Activated CD8-positive, alpha-beta memory T cell treated with anti-CD3 and anti-CD28 coated beads, Interleukin-2, amount 10 ng/mL, durations not matched to agents 7 days and 5 days (primary cell): ENCODE data around the gene SLC25A18. TPM values are rescaled to one million over a fixed set of nuclear protein-coding genes. Genes with fewer than 3 reads are reported as not detected.
"Not testable (repeated sequence)": the region's sequence is repeated elsewhere in the genome, so short reads cannot be mapped to it uniquely, and the experiment has no call there.

ENCODE experiments used
- ATAC-seq: fragments of 150-1000 bp; cut with Tn5 transposase; one replicate; pipeline ENCODE4 v1.10.0; 2021; ENCODE audit warnings: moderate library complexity
- CTCF ChIA-PET: fragments of 350-600 bp; sonication (Branson Sonifier 250); formaldehyde crosslinking; loops from one replicate; lab custom pipeline; 2021; ENCODE audit warnings: antibody characterized with exemption; lab: Charles Lee
- DNase-seq: peaks from one replicate; pipeline ENCODE4 v3.0.0-alpha.2; 2020
- H3K27ac Mint-ChIP-seq: one replicate; pipeline ENCODE4 v1.8.0; 2021; ENCODE audit warnings: mild to moderate bottlenecking, mixed read lengths
- H3K27me3 Mint-ChIP-seq: one replicate; pipeline ENCODE4 v1.8.0; 2021; ENCODE audit warnings: mixed read lengths
- H3K36me3 Mint-ChIP-seq: one replicate; pipeline ENCODE4 v1.8.0; 2021; ENCODE audit warnings: mild to moderate bottlenecking, mixed read lengths
- H3K4me1 Mint-ChIP-seq: one replicate; pipeline ENCODE4 v1.8.0; 2021; ENCODE audit warnings: mixed read lengths
- H3K4me3 Mint-ChIP-seq: one replicate; pipeline ENCODE4 v1.8.0; 2021; ENCODE audit warnings: mild to moderate bottlenecking, moderate library complexity, mixed read lengths
- H3K9me3 Mint-ChIP-seq: one replicate; pipeline ENCODE4 v1.8.0; 2022; ENCODE audit warnings: low read depth, mixed read lengths
- total RNA-seq, 2 experiments: library from RNA; stranded (reverse); gene quantifications; one replicate each; pipeline ENCODE4 v1.2.3, GENCODE V29; 2021

Gene SLC25A18, protein sequence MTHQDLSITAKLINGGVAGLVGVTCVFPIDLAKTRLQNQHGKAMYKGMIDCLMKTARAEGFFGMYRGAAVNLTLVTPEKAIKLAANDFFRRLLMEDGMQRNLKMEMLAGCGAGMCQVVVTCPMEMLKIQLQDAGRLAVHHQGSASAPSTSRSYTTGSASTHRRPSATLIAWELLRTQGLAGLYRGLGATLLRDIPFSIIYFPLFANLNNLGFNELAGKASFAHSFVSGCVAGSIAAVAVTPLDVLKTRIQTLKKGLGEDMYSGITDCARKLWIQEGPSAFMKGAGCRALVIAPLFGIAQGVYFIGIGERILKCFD
- not detected for total RNA-seq

GRCh38 chr22:17562906-17563870, at the start of gene SLC25A18:
TSS of gene SLC25A18 (plus strand) at chr22:17563498. CDS start at chr22:17579945, 16,447 bp downstream.
- CTCF ChIA-PET: no interaction called here
- peaks cover 10% of the 10 kb centered on the region for H3K27me3 Mint-ChIP-seq
- no peaks in the 10 kb centered on the region for H3K36me3 Mint-ChIP-seq
- no peaks in the 10 kb centered on the region for H3K9me3 Mint-ChIP-seq
- DNase-seq: no peak
- H3K4me3 Mint-ChIP-seq: no peak within 1 kb of the TSS
- no peak within 1 kb of the TSS for H3K27ac Mint-ChIP-seq
- no peak for ATAC-seq
- no peaks in the 10 kb centered on the region for H3K4me1 Mint-ChIP-seq

DNA sequence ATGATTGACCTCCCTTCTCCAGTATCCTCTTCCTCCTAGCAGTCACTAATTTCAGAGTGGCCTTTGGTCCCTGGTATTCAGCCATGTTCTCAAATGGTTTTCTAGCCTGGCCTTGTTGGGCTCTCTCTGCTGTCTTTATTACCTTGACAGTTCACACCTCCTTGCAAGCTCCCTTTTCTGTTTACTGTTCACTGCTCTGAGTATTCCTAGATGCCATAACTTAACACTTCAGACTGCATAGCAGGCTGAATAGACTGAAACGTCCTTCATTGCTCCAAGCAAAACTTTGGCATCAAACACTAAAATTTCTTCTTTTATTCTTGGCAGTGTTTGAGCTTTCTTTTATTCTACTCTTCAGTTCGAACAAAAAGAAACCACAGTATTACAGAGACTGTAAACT, 49.7 kb upstream of the SLC25A18 start:
- CTCF ChIA-PET: interaction anchor here (1.4 to 1.6 kb wide), 2 partner anchors 12 to 342 kb away, joined by 4 to 5 read pairs; no protein-coding TSS in a partner anchor
- Mint-ChIP-seq H3K9me3 (no peaks in the 10 kb centered on the region), H3K27ac (no peak overlapping the region), H3K36me3 (no peaks in the 10 kb centered on the region), H3K4me1 (no peaks in the 10 kb centered on the region), H3K27me3 (peaks cover 28% of the 10 kb centered on the region), H3K4me3 (no peak overlapping the region)
- ATAC-seq (no peak), DNase-seq (no peak)

GRCh38 chr22:17514084-17514483, 49.2 kb upstream of the SLC25A18 start:
- no peak for ATAC-seq
- no peaks in the 10 kb centered on the region for H3K4me1 Mint-ChIP-seq
- DNase-seq: no peak
- H3K27ac Mint-ChIP-seq: no peak overlapping the region
- no peaks in the 10 kb centered on the region for H3K9me3 Mint-ChIP-seq
- peaks cover 27% of the 10 kb centered on the region for H3K27me3 Mint-ChIP-seq
- H3K36me3 Mint-ChIP-seq: no peaks in the 10 kb centered on the region
- H3K4me3 Mint-ChIP-seq: no peak overlapping the region
- CTCF ChIA-PET: interaction anchor here (0.6 to 1.6 kb wide), 3 partner anchors 13 to 342 kb away, joined by 3 to 5 read pairs (median 4); no protein-coding TSS in a partner anchor

GRCh38 chr22:17518406-17518805, 44.9 kb upstream of the SLC25A18 start:
- no peaks in the 10 kb centered on the region for H3K4me1 Mint-ChIP-seq
- ATAC-seq: no peak
- H3K27ac Mint-ChIP-seq: no peak overlapping the region
- CTCF ChIA-PET: no interaction called here
- no peak overlapping the region for H3K4me3 Mint-ChIP-seq
- peaks cover 6% of the 10 kb centered on the region for H3K27me3 Mint-ChIP-seq
- DNase-seq: no peak
- no peaks in the 10 kb centered on the region for H3K9me3 Mint-ChIP-seq
- no peaks in the 10 kb centered on the region for H3K36me3 Mint-ChIP-seq

- H3K27me3 Mint-ChIP-seq, DNase-seq, CTCF ChIA-PET, H3K27ac Mint-ChIP-seq, H3K36me3 Mint-ChIP-seq, H3K4me3 Mint-ChIP-seq, H3K9me3 Mint-ChIP-seq, ATAC-seq, H3K4me1 Mint-ChIP-seq: not testable (repeated sequence)
Observed at GRCh38 chr22:17521971-17522370, 41.3 kb upstream of the SLC25A18 start.

GRCh38 chr22:17523925-17524324, 39.4 kb upstream of the SLC25A18 start:
- CTCF ChIA-PET: no interaction called here
- Mint-ChIP-seq H3K4me1 (peaks cover 4% of the 10 kb centered on the region), H3K36me3 (no peaks in the 10 kb centered on the region), H3K27me3 (peaks cover 22% of the 10 kb centered on the region), H3K9me3 (no peaks in the 10 kb centered on the region), H3K4me3 (no peak overlapping the region), H3K27ac (no peak overlapping the region)
- ATAC-seq: no peak
- no peak for DNase-seq

DNA sequence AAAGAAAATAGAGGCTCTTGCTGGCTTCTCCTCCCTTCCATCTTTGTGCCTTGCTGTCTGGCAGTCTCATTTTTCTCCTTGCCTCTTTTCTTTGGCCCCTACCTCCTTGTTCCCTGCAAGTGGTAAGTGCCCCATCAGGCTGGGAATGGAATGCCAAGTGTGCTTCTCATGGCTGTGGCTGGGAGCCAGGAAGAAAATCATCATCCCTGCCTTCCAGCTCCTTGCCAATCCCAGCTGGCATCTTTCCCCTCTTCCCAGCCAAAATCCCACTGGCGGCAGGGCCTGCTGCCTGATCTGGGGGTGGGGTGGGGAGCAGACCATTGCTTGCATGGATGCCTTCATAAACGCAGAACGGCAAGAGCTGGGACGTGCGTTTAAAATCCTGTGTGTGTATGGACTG, 27.0 kb upstream of the SLC25A18 start:
- peaks cover 5% of the 10 kb centered on the region for H3K27me3 Mint-ChIP-seq
- CTCF ChIA-PET: no interaction called here
- H3K9me3 Mint-ChIP-seq: no peaks in the 10 kb centered on the region
- ATAC-seq (no peak), DNase-seq (no peak)
- no peak overlapping the region for H3K4me3 Mint-ChIP-seq
- H3K27ac Mint-ChIP-seq: no peak overlapping the region
- no peaks in the 10 kb centered on the region for H3K4me1 Mint-ChIP-seq
- no peaks in the 10 kb centered on the region for H3K36me3 Mint-ChIP-seq

DNA sequence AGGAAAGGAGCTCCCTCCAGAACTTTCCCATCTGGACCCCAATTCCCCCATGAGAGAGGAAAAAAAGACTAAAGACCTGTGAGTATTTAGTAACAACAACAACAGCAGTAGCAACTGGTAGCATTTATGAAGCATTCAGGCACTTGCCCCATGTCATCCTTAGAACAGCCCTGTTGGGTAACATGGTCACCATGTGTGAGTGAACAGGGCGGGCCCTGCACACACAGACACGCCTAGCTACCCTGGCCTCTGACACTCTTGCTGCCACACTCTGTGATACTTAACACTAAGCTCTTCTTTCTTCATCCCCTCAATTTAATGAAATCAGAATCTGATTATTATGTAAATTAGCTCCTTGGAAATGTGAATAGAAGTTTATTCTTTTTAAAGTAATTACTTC, 26.1 kb upstream of the SLC25A18 start:
- DNase-seq (no peak), ATAC-seq (no peak)
- H3K9me3 Mint-ChIP-seq: no peaks in the 10 kb centered on the region
- peaks cover 2% of the 10 kb centered on the region for H3K27me3 Mint-ChIP-seq
- no peak overlapping the region for H3K4me3 Mint-ChIP-seq
- H3K27ac Mint-ChIP-seq: no peak overlapping the region
- CTCF ChIA-PET: no interaction called here
- no peaks in the 10 kb centered on the region for H3K4me1 Mint-ChIP-seq
- no peaks in the 10 kb centered on the region for H3K36me3 Mint-ChIP-seq

GRCh38 chr22:17540481-17540880, 22.8 kb upstream of the SLC25A18 start:
- ATAC-seq: no peak
- Mint-ChIP-seq H3K27me3 (peaks cover 2% of the 10 kb centered on the region), H3K9me3 (no peaks in the 10 kb centered on the region), H3K4me1 (no peaks in the 10 kb centered on the region), H3K4me3 (no peak overlapping the region), H3K36me3 (no peaks in the 10 kb centered on the region), H3K27ac (no peak overlapping the region)
- CTCF ChIA-PET: no interaction called here
- DNase-seq: no peak

GRCh38 chr22:17541476-17541875, 21.8 kb upstream of the SLC25A18 start:
- CTCF ChIA-PET: no interaction called here
- Mint-ChIP-seq H3K9me3 (no peaks in the 10 kb centered on the region), H3K4me1 (no peaks in the 10 kb centered on the region), H3K4me3 (no peak overlapping the region), H3K27me3 (peaks cover 2% of the 10 kb centered on the region), H3K36me3 (no peaks in the 10 kb centered on the region), H3K27ac (no peak overlapping the region)
- ATAC-seq (no peak), DNase-seq (no peak)

GRCh38 chr22:17542452-17542851, 20.8 kb upstream of the SLC25A18 start:
- no peak for ATAC-seq
- CTCF ChIA-PET: no interaction called here
- Mint-ChIP-seq H3K27me3 (no peaks in the 10 kb centered on the region), H3K9me3 (no peaks in the 10 kb centered on the region), H3K27ac (no peak overlapping the region), H3K4me1 (no peaks in the 10 kb centered on the region), H3K36me3 (no peaks in the 10 kb centered on the region), H3K4me3 (no peak overlapping the region)
- no peak for DNase-seq

- Mint-ChIP-seq H3K36me3 (no peaks in the 10 kb centered on the region), H3K4me1 (no peaks in the 10 kb centered on the region), H3K4me3 (no peak overlapping the region), H3K27ac (no peak overlapping the region), H3K9me3 (no peaks in the 10 kb centered on the region), H3K27me3 (no peaks in the 10 kb centered on the region)
- ATAC-seq: no peak
- DNase-seq: no peak
- CTCF ChIA-PET: no interaction called here
Observed at GRCh38 chr22:17548010-17548755, 15.1 kb upstream of the SLC25A18 start.

DNA sequence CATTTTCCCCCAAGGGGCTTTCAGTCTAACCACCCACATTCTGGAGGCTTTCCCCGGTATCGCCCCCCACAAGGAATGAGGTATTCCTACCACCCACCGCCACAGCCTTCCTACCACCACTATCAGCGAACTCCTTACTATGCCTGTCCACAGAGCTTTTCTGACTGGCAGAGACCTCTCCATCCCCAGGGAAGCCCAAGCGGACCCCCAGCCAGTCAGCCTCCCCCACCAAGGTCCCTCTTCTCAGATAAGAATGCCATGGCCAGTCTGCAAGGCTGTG, 14.6 kb upstream of the SLC25A18 start:
- no peaks in the 10 kb centered on the region for H3K9me3 Mint-ChIP-seq
- H3K27ac Mint-ChIP-seq: no peak overlapping the region
- DNase-seq: no peak
- no peaks in the 10 kb centered on the region for H3K36me3 Mint-ChIP-seq
- H3K4me3 Mint-ChIP-seq: no peak overlapping the region
- H3K4me1 Mint-ChIP-seq: no peaks in the 10 kb centered on the region
- CTCF ChIA-PET: no interaction called here
- no peak for ATAC-seq
- no peaks in the 10 kb centered on the region for H3K27me3 Mint-ChIP-seq
